Adrenal gland (tissue), 5 donors: ENCODE measurements around the gene ABCF2.

Experiments
- CTCF ChIP-seq, 6 experiments: fragments of 450-650 bp in 4 of 6; fragments of 200-600 bp in 2 of 6; sonication (generic) in 1 of 6; IDR thresholded peaks; 1 replicate in 5 of 6; 2 replicates in 1 of 6; pipeline versions ENCODE4 v1.5.1 to v1.8.0; 2016 to 2021; ENCODE audit warnings: antibody characterized with exemption in 6 of 6, mild to moderate bottlenecking in 2 of 6, moderate library complexity in 1 of 6
- POLR2A ChIP-seq, 2 donors: fragments of 450-650 bp; IDR thresholded peaks; one replicate each; pipeline ENCODE4 v1.6.1; 2017; ENCODE audit warnings: antibody characterized with exemption in 2 of 2, mild to moderate bottlenecking in 2 of 2, moderate library complexity in 1 of 2
- donor health status: DM: no; HTN: no; CAD: no.

- no peak for TF ChIP-seq CTCF (IDR thresholded peaks at IDR 0.05)
- TF ChIP-seq POLR2A (IDR thresholded peaks at IDR 0.05), result no peak
Observed at GRCh38 chr7:151260883-151261282, 33.9 kb upstream of the ABCF2 start.
